Cardiac fibroblast (primary cell): ENCODE data around the gene CBX7.

Experiments used
- DNase-seq, 2 donors: peaks; one replicate each; pipeline versions ENCODE4 v3.0.0 to v3.0.0-alpha.2; 2010; ENCODE audit warnings: low read depth in 2 of 2
- H3K4me3 ChIP-seq, 2 donors: replicated peaks in 1 of 2; 1 replicate in 1 of 2; 2 replicates in 1 of 2; pipeline ENCODE4 v1.5.1; 2011; ENCODE audit warnings: low read depth in 2 of 2, low read length in 2 of 2, mild to moderate bottlenecking in 2 of 2, moderate library complexity in 1 of 2
- CTCF ChIP-seq: IDR thresholded peaks from one replicate; pipeline ENCODE4 v1.5.1; 2011; ENCODE audit warnings: low read depth, mild to moderate bottlenecking, low read length, inconsistent platforms

Gene CBX7

GRCh38 chr22:39146256-39147101 lies 6.0 kb downstream of the CBX7 start:
- H3K4me3 ChIP-seq = no peak overlapping the region
- no peak for DNase-seq

DNA sequence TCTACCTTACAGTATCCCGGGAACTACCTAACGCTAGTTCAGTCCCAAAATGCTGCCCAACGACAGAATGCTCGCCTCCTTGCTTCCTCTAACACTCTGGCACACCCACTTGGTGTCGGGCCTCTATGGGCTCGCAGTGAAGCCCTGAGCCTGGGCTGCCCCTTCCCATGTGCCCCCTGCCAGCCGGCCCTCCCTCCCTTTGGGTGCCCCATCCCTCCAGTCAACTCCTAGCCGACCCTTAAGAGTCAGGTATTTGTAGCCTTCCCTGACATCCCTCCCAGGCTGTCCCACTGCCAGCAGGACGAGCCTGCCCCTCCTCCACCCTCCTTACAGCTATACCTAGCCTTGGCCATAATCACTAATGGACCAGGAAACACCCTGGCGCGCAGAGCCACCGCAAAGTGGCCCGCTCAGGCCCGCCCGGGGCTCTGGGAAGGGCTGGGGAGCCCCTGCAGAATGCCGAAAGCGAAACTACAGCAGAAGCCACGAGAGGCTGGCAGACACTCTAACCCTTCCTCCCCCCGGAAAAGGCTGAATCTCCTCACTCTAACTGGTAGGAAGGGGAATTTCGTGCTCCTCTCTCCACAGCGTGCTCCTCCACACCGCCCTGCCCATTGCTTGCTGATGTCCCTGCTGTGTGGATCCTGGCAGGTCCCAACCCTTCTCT lies 8.2 kb downstream of the CBX7 start:
- DNase-seq = peak; percentile 27 to 49
- H3K4me3 ChIP-seq = peak overlapping the region; percentile 87 to 96
- no peak for TF ChIP-seq CTCF

More at GRCh38 chr22:39146256-39147101, 6.0 kb downstream of the CBX7 start:
- no peak for TF ChIP-seq CTCF

- no peak for TF ChIP-seq CTCF
- H3K4me3 ChIP-seq = no peak overlapping the region
- DNase-seq = no peak
These were observed 10.3 kb downstream of the CBX7 start for GRCh38 chr22:39142088-39142680.

DNA sequence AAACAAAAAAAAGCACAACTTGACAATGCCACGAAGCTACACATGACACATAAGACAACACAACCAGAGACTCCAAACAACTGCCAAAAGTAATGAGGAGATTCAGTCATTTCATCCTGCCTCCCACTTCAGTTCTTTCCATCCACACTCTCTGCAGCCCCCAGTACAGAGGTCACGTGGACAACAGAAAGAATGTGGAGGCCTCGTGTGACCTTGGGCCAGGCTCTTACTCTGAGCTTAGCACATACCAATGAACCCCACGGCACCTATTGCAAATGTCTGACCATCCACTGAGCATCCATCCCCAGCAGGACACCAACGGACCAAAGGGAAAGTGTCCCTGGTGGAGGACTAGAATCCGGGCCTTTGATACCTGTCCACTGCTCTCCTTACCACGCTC lies 12.5 kb downstream of the CBX7 start:
- DNase-seq = no peak
- no peak for TF ChIP-seq CTCF
- no peak overlapping the region for H3K4me3 ChIP-seq

DNA sequence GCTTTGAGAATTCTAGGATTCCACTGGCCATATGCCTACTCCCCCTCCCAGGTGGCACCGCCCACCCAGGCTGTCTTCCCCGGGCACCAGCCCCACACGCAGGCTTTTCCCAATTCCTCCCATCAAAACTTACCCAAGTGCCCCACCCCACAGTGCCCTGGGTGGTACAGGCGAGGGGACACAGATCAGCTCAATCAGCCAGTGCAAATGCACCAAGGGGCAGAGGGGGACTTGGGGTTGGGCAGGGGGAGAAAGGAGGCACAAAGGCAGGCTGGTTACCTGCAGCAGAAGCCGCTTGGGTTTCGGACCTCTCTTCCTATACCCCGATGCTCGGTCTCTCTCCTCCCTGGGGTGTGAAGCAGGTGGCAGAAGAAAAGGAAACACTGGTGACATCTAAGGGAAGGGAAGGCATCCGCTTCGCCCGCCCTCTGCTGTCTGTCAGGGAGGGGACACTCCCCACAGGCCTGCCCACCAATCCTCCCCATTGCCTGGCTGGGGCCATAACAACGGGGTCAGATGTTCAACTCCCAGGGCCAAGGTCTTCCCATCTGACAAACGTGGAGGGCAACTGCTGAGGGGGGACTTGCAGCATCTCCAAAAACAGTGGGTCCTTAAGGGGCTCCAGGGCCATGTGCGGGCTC lies 14.0 kb downstream of the CBX7 start:
- no peak overlapping the region for H3K4me3 ChIP-seq
- no peak for TF ChIP-seq CTCF
- DNase-seq = no peak

GRCh38 chr22:39136317-39136716 lies 16.2 kb downstream of the CBX7 start:
- no peak for TF ChIP-seq CTCF
- H3K4me3 ChIP-seq = no peak overlapping the region
- no peak for DNase-seq
